Endodermal cell (in vitro differentiated cells): ENCODE results near the gene FPGS. TPM values are rescaled to one million over a fixed set of nuclear protein-coding genes. Genes with fewer than 3 reads are reported as not detected.

Source experiments
- DNase-seq: peaks from one replicate; pipeline ENCODE4 v3.0.0-alpha.2; 2017
- H3K27ac ChIP-seq: 2 replicates; pipeline ENCODE4 v1.5.1; 2013; ENCODE audit warnings: mild to moderate bottlenecking, low read depth, low read length, moderate library complexity
- H3K27me3 ChIP-seq: 2 replicates; pipeline ENCODE4 v1.6.1; 2013; ENCODE audit warnings: mild to moderate bottlenecking, low read length, moderate library complexity; ENCODE audit not compliant: insufficient read depth, control insufficient read depth, poor library complexity, severe bottlenecking
- H3K36me3 ChIP-seq: 2 replicates; pipeline ENCODE4 v1.7.0; 2013; ENCODE audit warnings: mild to moderate bottlenecking, low read length, moderate library complexity; ENCODE audit not compliant: control insufficient read depth, insufficient read depth
- H3K4me1 ChIP-seq: one replicate; pipeline ENCODE4 v1.7.0; 2013; ENCODE audit warnings: low read length; ENCODE audit not compliant: control insufficient read depth, insufficient read depth
- H3K4me3 ChIP-seq: 2 replicates; pipeline ENCODE4 v1.5.1; 2013; ENCODE audit warnings: mild to moderate bottlenecking, low read length, moderate library complexity
- H3K9ac ChIP-seq: 2 replicates; pipeline ENCODE4 v1.6.1; 2013; ENCODE audit warnings: mild to moderate bottlenecking, low read length, moderate library complexity; ENCODE audit not compliant: poor library complexity, severe bottlenecking; ENCODE audit errors: extremely low read depth
- H3K9me3 ChIP-seq: 2 replicates; pipeline ENCODE4 v1.6.1; 2013; ENCODE audit warnings: mild to moderate bottlenecking, low read length, moderate library complexity; ENCODE audit not compliant: control insufficient read depth
- H3K27ac Mint-ChIP-seq: 2 replicates; pipeline ENCODE4 v1.8.0; 2020; ENCODE audit warnings: mixed read lengths
- H3K27me3 Mint-ChIP-seq: 2 replicates; pipeline ENCODE4 v1.8.0; 2021; ENCODE audit warnings: mild to moderate bottlenecking, mixed read lengths; ENCODE audit not compliant: insufficient read depth
- H3K36me3 Mint-ChIP-seq: 2 replicates; pipeline ENCODE4 v1.8.0; 2020; ENCODE audit warnings: low read depth, mixed read lengths
- H3K4me1 Mint-ChIP-seq: 2 replicates; pipeline ENCODE4 v1.8.0; 2020; ENCODE audit warnings: mixed read lengths
- H3K4me3 Mint-ChIP-seq: 2 replicates; pipeline ENCODE4 v1.8.0; 2020; ENCODE audit warnings: mild to moderate bottlenecking, moderate library complexity, mixed read lengths
- H3K9me3 Mint-ChIP-seq: 2 replicates; pipeline ENCODE4 v1.8.0; 2020; ENCODE audit warnings: mild to moderate bottlenecking, mixed read lengths
- CTCF ChIP-seq: fragments of 200-600 bp; sonication (generic); conservative IDR thresholded peaks from 2 replicates; pipeline ENCODE4 v1.5.0; 2021; ENCODE audit warnings: antibody characterized with exemption, mild to moderate bottlenecking
- WGBS, 2 experiments: methylation state at CpG; one replicate each; pipeline versions ENCODE4 v1.1.5 to v1.1.7; 2013; ENCODE audit warnings: missing lambda C conversion rate in 2 of 2, mixed read lengths in 1 of 2; ENCODE audit not compliant: insufficient coverage in 1 of 2, insufficient read length in 1 of 2; 5-methylcytosine and 5-hydroxymethylcytosine counted together
- total RNA-seq, 2 donors: library from RNA; stranded (reverse); fragmentation: NEBNext Ultra II Directional in 1 of 2; extraction: Animal tissue kit (Norgen Biotek cat#: 25700) in 1 of 2; gene quantifications; 2 replicates in 1 of 2; 3 replicates in 1 of 2; pipeline ENCODE4 v1.2.1, GENCODE V29; 2021

FPGS gene
- total RNA-seq, 2 donors from 2014 or later = 75.2 to 76.4 TPM

GRCh38 chr9:127777368-127777980, 25.2 kb upstream of the FPGS start:
- Mint-ChIP-seq H3K27ac (no peak overlapping the region), H3K36me3 (no peaks in the 10 kb centered on the region), H3K4me3 (no peak overlapping the region), H3K27me3 (peaks cover 1% of the 10 kb centered on the region), H3K4me1 (no peaks in the 10 kb centered on the region), H3K9me3 (no peaks in the 10 kb centered on the region)
- 89 to 93% methylated on average over 9 to 17 of the region's 18 CpGs for WGBS, 2 experiments
- Histone ChIP-seq H3K9me3 (no peaks in the 10 kb centered on the region), H3K27ac (no peak overlapping the region), H3K4me3 (no peak overlapping the region), H3K27me3 (no peaks in the 10 kb centered on the region), H3K4me1 (no peaks in the 10 kb centered on the region), H3K9ac (no peak overlapping the region), H3K36me3 (no peaks in the 10 kb centered on the region)
- DNase-seq = no peak
- TF ChIP-seq CTCF = no peak

GRCh38 chr9:127778280-127779135, 24.2 kb upstream of the FPGS start, which contains the start of gene SH2D3C:
Gene SH2D3C (minus strand): TSS chr9:127778666. CDS start chr9:127778627, 39 bp downstream.
- H3K9me3 ChIP-seq = no peaks in the 10 kb centered on the region
- no peak for TF ChIP-seq CTCF
- no peak for DNase-seq
- no peak within 1 kb of the TSS for H3K27ac ChIP-seq
- H3K4me1 ChIP-seq = no peaks in the 10 kb centered on the region
- no peaks in the 10 kb centered on the region for H3K36me3 ChIP-seq
- Mint-ChIP-seq H3K36me3 (no peaks in the 10 kb centered on the region), H3K27me3 (no peaks in the 10 kb centered on the region), H3K27ac (no peak within 1 kb of the TSS), H3K4me1 (no peaks in the 10 kb centered on the region), H3K4me3 (no peak within 1 kb of the TSS), H3K9me3 (no peaks in the 10 kb centered on the region)
- H3K27me3 ChIP-seq = no peaks in the 10 kb centered on the region
- H3K9ac ChIP-seq = no peak within 1 kb of the TSS
- WGBS, 2 experiments = 66 to 81% methylated on average over 3 to 13 of the region's 13 CpGs
- H3K4me3 ChIP-seq = no peak within 1 kb of the TSS

- Histone ChIP-seq H3K9me3 (no peaks in the 10 kb centered on the region), H3K4me3 (no peak overlapping the region), H3K4me1 (no peaks in the 10 kb centered on the region), H3K27me3 (no peaks in the 10 kb centered on the region), H3K36me3 (no peaks in the 10 kb centered on the region), H3K9ac (no peak overlapping the region), H3K27ac (no peak overlapping the region)
- DNase-seq = peak; percentile 57
- no peaks in the 10 kb centered on the region for H3K9me3 Mint-ChIP-seq
- H3K4me3 Mint-ChIP-seq = no peak overlapping the region
- TF ChIP-seq CTCF = no peak
- H3K27ac Mint-ChIP-seq = no peak overlapping the region
- no peaks in the 10 kb centered on the region for H3K27me3 Mint-ChIP-seq
- H3K4me1 Mint-ChIP-seq = no peaks in the 10 kb centered on the region
- 90 to 95% methylated on average over 13 to 17 of the region's 17 CpGs for WGBS, 2 experiments
- no peaks in the 10 kb centered on the region for H3K36me3 Mint-ChIP-seq
These were observed 23.3 kb upstream of the FPGS start for GRCh38 chr9:127779136-127779981.
